OCI-LY1 (cell line): ENCODE results near the gene C8A.

Source experiments
- H2AFZ ChIP-seq: fragments of 200-600 bp; sonication (generic), shearing (Covaris generic); 2 replicates; pipeline ENCODE4 v1.6.0; 2014; ENCODE audit warnings: antibody characterized with exemption, mild to moderate bottlenecking, low read length
- H3F3A ChIP-seq: fragments of 200-600 bp; sonication (generic), shearing (Covaris generic); 2 replicates; pipeline ENCODE4 v1.6.0; 2014; ENCODE audit warnings: mild to moderate bottlenecking, antibody characterized with exemption, low read length, moderate library complexity; ENCODE audit not compliant: insufficient read depth
- H3K27ac ChIP-seq: fragments of 200-600 bp; sonication (generic); 2 replicates; pipeline ENCODE4 v1.5.1; 2014; ENCODE audit warnings: low read length, mixed run types, mild to moderate bottlenecking, low read depth; ENCODE audit not compliant: poor library complexity, severe bottlenecking
- H3K27me3 ChIP-seq: fragments of 200-600 bp; sonication (generic); 2 replicates; pipeline ENCODE4 v1.6.0; 2014; ENCODE audit warnings: antibody characterized with exemption, mild to moderate bottlenecking, low read length, moderate library complexity; ENCODE audit not compliant: insufficient read depth
- H3K36me3 ChIP-seq: fragments of 200-600 bp; sonication (generic); 2 replicates; pipeline ENCODE4 v1.6.1; 2014; ENCODE audit warnings: mild to moderate bottlenecking, antibody characterized with exemption, low read length, moderate library complexity, mixed read lengths; ENCODE audit not compliant: insufficient read depth
- H3K4me1 ChIP-seq: fragments of 200-600 bp; sonication (generic); 2 replicates; pipeline ENCODE4 v1.5.1; 2014; ENCODE audit warnings: mild to moderate bottlenecking, low read length, moderate library complexity; ENCODE audit not compliant: insufficient read depth, severe bottlenecking
- H3K4me2 ChIP-seq: fragments of 200-600 bp; sonication (generic), shearing (Covaris generic); 2 replicates; pipeline ENCODE4 v1.6.1; 2014; ENCODE audit warnings: low read length
- H3K4me3 ChIP-seq: fragments of 200-600 bp; sonication (generic); 2 replicates; pipeline ENCODE4 v1.5.1; 2014; ENCODE audit warnings: low read length, low read depth, mild to moderate bottlenecking, mixed read lengths; ENCODE audit not compliant: poor library complexity, severe bottlenecking
- H3K79me2 ChIP-seq: fragments of 200-600 bp; shearing (Covaris generic); 2 replicates; pipeline ENCODE4 v1.6.1; 2016; ENCODE audit warnings: mixed run types, low read length, mixed read lengths; ENCODE audit not compliant: insufficient read depth
- H3K9ac ChIP-seq: fragments of 200-600 bp; sonication (generic), shearing (Covaris generic); 2 replicates; pipeline ENCODE4 v1.6.1; 2014; ENCODE audit warnings: mild to moderate bottlenecking, low read length, mixed read lengths
- H3K9me2 ChIP-seq: fragments of 200-600 bp; sonication (generic), shearing (Covaris generic); 2 replicates; pipeline ENCODE4 v1.6.1; 2014; ENCODE audit warnings: low read depth, mild to moderate bottlenecking, low read length, mixed read lengths
- H3K9me3 ChIP-seq: fragments of 200-600 bp; shearing (Covaris generic); 2 replicates; pipeline ENCODE4 v1.6.1; 2014; ENCODE audit warnings: low read length, mixed read lengths
- H4K20me1 ChIP-seq: fragments of 200-600 bp; sonication (generic), shearing (Covaris generic); 2 replicates; pipeline ENCODE4 v1.6.0; 2016; ENCODE audit warnings: mild to moderate bottlenecking, low read length; ENCODE audit not compliant: insufficient read depth
- CTCF ChIP-seq: fragments of 200-600 bp; sonication (generic), shearing (Covaris generic); IDR thresholded peaks from 2 replicates; pipeline ENCODE4 v1.5.1; 2017; ENCODE audit warnings: mild to moderate bottlenecking, antibody characterized with exemption, low read length, moderate library complexity, mixed read lengths
- EZH2 ChIP-seq: fragments of 200-600 bp; sonication (generic), shearing (Covaris generic); IDR thresholded peaks from 2 replicates; pipeline ENCODE4 v1.8.0; 2017; ENCODE audit warnings: borderline replicate concordance, mixed run types, mild to moderate bottlenecking, antibody characterized with exemption, low read length, moderate library complexity, mixed read lengths

C8A gene

GRCh38 chr1:56854521-56855099 is at the start of gene C8A:
Gene C8A (plus strand): TSS chr1:56854797. CDS start chr1:56854902, 105 bp downstream.
- H3K4me2 ChIP-seq = no peak within 1 kb of the TSS
- no peaks in the 10 kb centered on the region for H3K36me3 ChIP-seq
- no peaks in the 10 kb centered on the region for H3F3A ChIP-seq
- H2AFZ ChIP-seq = no peak within 1 kb of the TSS
- H3K4me3 ChIP-seq = no peak within 1 kb of the TSS
- H3K27me3 ChIP-seq = no peaks in the 10 kb centered on the region
- no peaks in the 10 kb centered on the region for H3K9me3 ChIP-seq
- no peaks in the 10 kb centered on the region for H4K20me1 ChIP-seq
- no peak within 1 kb of the TSS for H3K9ac ChIP-seq
- TF ChIP-seq EZH2 (no peak), CTCF (no peak)
- no peaks in the 10 kb centered on the region for H3K79me2 ChIP-seq
- H3K4me1 ChIP-seq = no peaks in the 10 kb centered on the region
- no peaks in the 10 kb centered on the region for H3K9me2 ChIP-seq
- no peak within 1 kb of the TSS for H3K27ac ChIP-seq

GRCh38 chr1:56806804-56807203 is 47.8 kb upstream of the C8A start:
- Histone ChIP-seq H3K27ac (no peak overlapping the region), H3K36me3 (no peaks in the 10 kb centered on the region), H3K9me2 (no peaks in the 10 kb centered on the region), H3K9ac (no peak overlapping the region), H3K4me1 (no peaks in the 10 kb centered on the region), H3K79me2 (no peaks in the 10 kb centered on the region), H3K4me2 (no peak overlapping the region), H3F3A (no peaks in the 10 kb centered on the region), H3K9me3 (no peaks in the 10 kb centered on the region), H4K20me1 (no peaks in the 10 kb centered on the region), H3K4me3 (no peak overlapping the region), H2AFZ (no peak overlapping the region), H3K27me3 (no peaks in the 10 kb centered on the region)
- TF ChIP-seq EZH2 (no peak), CTCF (no peak)

GRCh38 chr1:56808410-56808809 is 46.2 kb upstream of the C8A start:
- Histone ChIP-seq H3F3A (no peaks in the 10 kb centered on the region), H3K27ac (no peak overlapping the region)

More at GRCh38 chr1:56808410-56808809, 46.2 kb upstream of the C8A start:
- no peak for TF ChIP-seq EZH2
- TF ChIP-seq CTCF = no peak
- no peaks in the 10 kb centered on the region for H3K9me2 ChIP-seq
- H3K4me1 ChIP-seq = no peaks in the 10 kb centered on the region
- H3K9ac ChIP-seq = no peak overlapping the region
- H3K4me3 ChIP-seq = no peak overlapping the region
- no peaks in the 10 kb centered on the region for H3K27me3 ChIP-seq
- H3K79me2 ChIP-seq = no peaks in the 10 kb centered on the region
- H3K36me3 ChIP-seq = no peaks in the 10 kb centered on the region
- no peak overlapping the region for H2AFZ ChIP-seq
- no peaks in the 10 kb centered on the region for H4K20me1 ChIP-seq
- H3K9me3 ChIP-seq = no peaks in the 10 kb centered on the region
- H3K4me2 ChIP-seq = no peak overlapping the region
